Spleen (tissue), 11 donors: Measurements from ENCODE around the gene SREK1. TPM values are rescaled to one million over a fixed set of nuclear protein-coding genes. Genes with fewer than 3 reads are reported as not detected.

Experiments used
- DNase-seq: peaks from one replicate; pipeline ENCODE4 v3.0.0-alpha.2; 2020
- H3K27ac ChIP-seq, 8 donors: fragments of 200-600 bp; sonication (generic) in 7 of 8; 1 replicate in 4 of 8; 2 replicates in 4 of 8; pipeline versions ENCODE4 v1.5.0 to v1.8.0; 2016 to 2021; ENCODE audit warnings: inconsistent platforms in 4 of 8, mild to moderate bottlenecking in 4 of 8, moderate library complexity in 1 of 8
- H3K27me3 ChIP-seq, 7 donors: fragments of 200-600 bp; sonication (generic) in 6 of 7; replicated peaks in 1 of 7; 1 replicate in 4 of 7; 2 replicates in 3 of 7; pipeline versions ENCODE4 v1.5.0 to v1.8.0; 2016 to 2021; ENCODE audit warnings: inconsistent platforms in 3 of 7, mild to moderate bottlenecking in 1 of 7
- H3K36me3 ChIP-seq, 6 donors: fragments of 200-600 bp; sonication (generic) in 5 of 6; 1 replicate in 4 of 6; 2 replicates in 2 of 6; pipeline versions ENCODE4 v1.5.0 to v1.8.0; 2016 to 2021; ENCODE audit warnings: inconsistent platforms in 2 of 6
- H3K4me1 ChIP-seq, 6 donors: fragments of 200-600 bp; sonication (generic) in 5 of 6; 1 replicate in 3 of 6; 2 replicates in 3 of 6; pipeline versions ENCODE4 v1.5.0 to v1.8.0; 2016 to 2021; ENCODE audit warnings: inconsistent platforms in 3 of 6
- H3K4me3 ChIP-seq, 8 donors: fragments of 200-600 bp; sonication (generic) in 7 of 8; 1 replicate in 4 of 8; 2 replicates in 4 of 8; pipeline versions ENCODE4 v1.5.0 to v1.8.0; 2016 to 2021; ENCODE audit warnings: inconsistent platforms in 4 of 8, mild to moderate bottlenecking in 4 of 8, moderate library complexity in 2 of 8
- H3K9me3 ChIP-seq, 8 donors: fragments of 200-600 bp; sonication (generic) in 7 of 8; 1 replicate in 4 of 8; 2 replicates in 4 of 8; pipeline versions ENCODE4 v1.5.0 to v1.8.0; 2016 to 2021; ENCODE audit warnings: inconsistent platforms in 4 of 8
- POLR2A ChIP-seq, 3 donors: fragments of 450-650 bp; IDR thresholded peaks; one replicate each; pipeline ENCODE4 v1.5.1; 2017; ENCODE audit warnings: antibody characterized with exemption in 3 of 3, mild to moderate bottlenecking in 1 of 3
- POLR2AphosphoS5 ChIP-seq, 3 donors: sonication (generic); formaldehyde crosslinking; IDR thresholded peaks; one replicate each; pipeline ENCODE4 v1.5.1; 2017; ENCODE audit warnings: antibody characterized with exemption in 3 of 3
- WGBS, 5 donors: extraction: QIAGEN DNeasy Blood & Tissue Kit in 3 of 5; methylation state at CpG; one replicate each; pipeline versions ENCODE4 v1.1.5 to v1.1.7; 2013 to 2018; 5-methylcytosine and 5-hydroxymethylcytosine counted together
- intact Hi-C: fragments of 100-400 bp; cut with DNase I; formaldehyde crosslinking; loops from one replicate; pipeline ENCODE4 v1.15.0; 2023; ENCODE audit warnings: low total_unique reads
- polyA plus RNA-seq, 3 donors: library from polyadenylated mRNA; stranded (reverse); fragments of 200-250 nt; gene quantifications; one replicate each; pipeline ENCODE4 v1.2.1, GENCODE V29; 2013
- total RNA-seq, 7 donors: library from RNA; depleted of rRNA in 3 of 7; stranded (reverse); fragments of >200 nt in 3 of 7; fragmentation: NEBNext Ultra II Directional in 4 of 7; extraction: Animal tissue kit (Norgen Biotek cat#: 25700) in 4 of 7; gene quantifications; one replicate each; pipeline versions ENCODE4 v1.1.0 to v1.2.1, GENCODE V29; 2016 to 2021
- TF ChIP-seq, protein P1 (sequence below), 11 experiments: fragments of 200-600 bp in 7 of 11; fragments of 450-650 bp in 4 of 11; sonication (generic) in 4 of 11; IDR thresholded peaks in 8 of 11; conservative IDR thresholded peaks in 3 of 11; 1 replicate in 7 of 11; 2 replicates in 4 of 11; pipeline versions ENCODE4 v1.4.0 to v1.8.0; 2016 to 2021; ENCODE audit warnings: antibody characterized with exemption in 11 of 11, inconsistent platforms in 4 of 11, mild to moderate bottlenecking in 1 of 11
- donor health status: healthy with polysubstance abuse.
- donor health status: DM: no; HTN: no; CAD: no; lungs with moderate emphysema.
- donor health status: DM: no; HTN: no; CAD: no.
- donor health status: Bipolar disorder and iron deficiency.
- donor health status: healthy.
- donor health status: DM: no; HTN: no; CAD: no.
- donor health status: DM: yes; HTN: yes; CAD: no.

Gene SREK1
- total and polyA plus RNA-seq, 10 donors: 19.2 to 170 (median 86.2) TPM

- intact Hi-C loops: no loop called here
- no peaks in the 10 kb centered on the region for H3K9me3 ChIP-seq
- no peak overlapping the region for H3K27ac ChIP-seq
- DNase-seq: no peak
- peaks cover 0 to 27% (median 6%) of the 10 kb centered on the region in 6 donors for H3K4me1 ChIP-seq
- WGBS, 5 donors: 90 to 96% (median 95%) methylated on average over 10 of the region's 10 CpGs
- peaks cover 4 to 99% (median 31%) of the 10 kb centered on the region in 6 donors for H3K36me3 ChIP-seq
- TF ChIP-seq POLR2AphosphoS5 (IDR thresholded peaks at IDR 0.05): no peak
- TF ChIP-seq POLR2A (IDR thresholded peaks at IDR 0.05): no peak
- TF ChIP-seq, protein P1, sequence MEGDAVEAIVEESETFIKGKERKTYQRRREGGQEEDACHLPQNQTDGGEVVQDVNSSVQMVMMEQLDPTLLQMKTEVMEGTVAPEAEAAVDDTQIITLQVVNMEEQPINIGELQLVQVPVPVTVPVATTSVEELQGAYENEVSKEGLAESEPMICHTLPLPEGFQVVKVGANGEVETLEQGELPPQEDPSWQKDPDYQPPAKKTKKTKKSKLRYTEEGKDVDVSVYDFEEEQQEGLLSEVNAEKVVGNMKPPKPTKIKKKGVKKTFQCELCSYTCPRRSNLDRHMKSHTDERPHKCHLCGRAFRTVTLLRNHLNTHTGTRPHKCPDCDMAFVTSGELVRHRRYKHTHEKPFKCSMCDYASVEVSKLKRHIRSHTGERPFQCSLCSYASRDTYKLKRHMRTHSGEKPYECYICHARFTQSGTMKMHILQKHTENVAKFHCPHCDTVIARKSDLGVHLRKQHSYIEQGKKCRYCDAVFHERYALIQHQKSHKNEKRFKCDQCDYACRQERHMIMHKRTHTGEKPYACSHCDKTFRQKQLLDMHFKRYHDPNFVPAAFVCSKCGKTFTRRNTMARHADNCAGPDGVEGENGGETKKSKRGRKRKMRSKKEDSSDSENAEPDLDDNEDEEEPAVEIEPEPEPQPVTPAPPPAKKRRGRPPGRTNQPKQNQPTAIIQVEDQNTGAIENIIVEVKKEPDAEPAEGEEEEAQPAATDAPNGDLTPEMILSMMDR (IDR thresholded peaks at IDR 0.05 in 8 of 11, conservative IDR thresholded peaks at IDR 0.05 in 3 of 11): no peak
- H3K4me3 ChIP-seq: no peak overlapping the region
- H3K27me3 ChIP-seq: no peaks in the 10 kb centered on the region
Observed at GRCh38 chr5:66170195-66170919, 26.3 kb downstream of the SREK1 start.

GRCh38 chr5:66171349-66172344 is 27.5 kb downstream of the SREK1 start:
- TF ChIP-seq POLR2A (IDR thresholded peaks at IDR 0.05): no peak
- TF ChIP-seq POLR2AphosphoS5 (IDR thresholded peaks at IDR 0.05): no peak
- TF ChIP-seq, protein P1 (IDR thresholded peaks at IDR 0.05 in 8 of 11, conservative IDR thresholded peaks at IDR 0.05 in 3 of 11): peak in 10 of 11 experiments; percentile 29 to 67 (median 55)
- intact Hi-C loops: no loop called here
- H3K4me3 ChIP-seq: no peak overlapping the region
- H3K9me3 ChIP-seq: no peaks in the 10 kb centered on the region
- DNase-seq: no peak
- H3K36me3 ChIP-seq: peaks cover 4 to 99% (median 34%) of the 10 kb centered on the region in 6 donors
- WGBS, 5 donors: 61 to 64% (median 62%) methylated on average over 6 of the region's 6 CpGs
- peaks cover 0 to 27% (median 6%) of the 10 kb centered on the region in 6 donors for H3K4me1 ChIP-seq
- no peak overlapping the region for H3K27ac ChIP-seq
- H3K27me3 ChIP-seq: no peaks in the 10 kb centered on the region

GRCh38 chr5:66174338-66174737 is 30.2 kb downstream of the SREK1 start:
- H3K27ac ChIP-seq: no peak overlapping the region
- no peaks in the 10 kb centered on the region for H3K9me3 ChIP-seq
- WGBS, 5 donors: 78 to 90% (median 85%) methylated on average over 3 of the region's 3 CpGs
- no peak for TF ChIP-seq POLR2A (IDR thresholded peaks at IDR 0.05)
- H3K4me3 ChIP-seq: no peak overlapping the region
- no peak for DNase-seq
- H3K4me1 ChIP-seq: peaks cover 0 to 23% (median 6%) of the 10 kb centered on the region in 6 donors
- H3K36me3 ChIP-seq: peaks cover 6 to 100% (median 51%) of the 10 kb centered on the region in 6 donors
- intact Hi-C loops: no loop called here
- no peaks in the 10 kb centered on the region for H3K27me3 ChIP-seq

- Histone ChIP-seq H3K27me3 (no peaks in the 10 kb centered on the region), H3K27ac (no peak overlapping the region), H3K4me3 (no peak overlapping the region), H3K9me3 (no peaks in the 10 kb centered on the region), H3K36me3 (peaks cover 6 to 96% (median 62%) of the 10 kb centered on the region in 6 donors), H3K4me1 (no peaks in the 10 kb centered on the region)
- TF ChIP-seq POLR2AphosphoS5 (IDR thresholded peaks at IDR 0.05) (no peak), POLR2A (IDR thresholded peaks at IDR 0.05) (no peak)
- TF ChIP-seq, protein P1 (IDR thresholded peaks at IDR 0.05 in 8 of 11, conservative IDR thresholded peaks at IDR 0.05 in 3 of 11): no peak
- intact Hi-C loops: no loop called here
- WGBS, 5 donors: 85 to 95% (median 89%) methylated on average over 1 of the region's 1 CpG
- no peak for DNase-seq
Observed at GRCh38 chr5:66178799-66179198, 34.7 kb downstream of the SREK1 start.
